Epithelial cell of proximal tubule (primary cell): ENCODE measurements around the gene IL4I1. TPM values are rescaled to one million over a fixed set of nuclear protein-coding genes. Genes with fewer than 3 reads are reported as not detected.

Experiments
- DNase-seq: peaks from one replicate; pipeline ENCODE4 v3.0.0-alpha.2; 2011; ENCODE audit warnings: low read depth
- H3K4me3 ChIP-seq: 2 replicates; pipeline ENCODE4 v1.5.1; 2011; ENCODE audit warnings: low read depth, mild to moderate bottlenecking, low read length
- CTCF ChIP-seq: conservative IDR thresholded peaks from 2 replicates; pipeline ENCODE4 v1.5.1; 2012; ENCODE audit warnings: low read depth, mild to moderate bottlenecking, low read length
- total RNA-seq: library from RNA; depleted of rRNA; stranded (reverse); fragments of >200 nt; gene quantifications from 2 replicates; pipeline ENCODE4 v1.2.3, GENCODE V29; 2015

The IL4I1 gene
- total RNA-seq, 1 donor from 2014 or later, result 9.5 TPM

DNA sequence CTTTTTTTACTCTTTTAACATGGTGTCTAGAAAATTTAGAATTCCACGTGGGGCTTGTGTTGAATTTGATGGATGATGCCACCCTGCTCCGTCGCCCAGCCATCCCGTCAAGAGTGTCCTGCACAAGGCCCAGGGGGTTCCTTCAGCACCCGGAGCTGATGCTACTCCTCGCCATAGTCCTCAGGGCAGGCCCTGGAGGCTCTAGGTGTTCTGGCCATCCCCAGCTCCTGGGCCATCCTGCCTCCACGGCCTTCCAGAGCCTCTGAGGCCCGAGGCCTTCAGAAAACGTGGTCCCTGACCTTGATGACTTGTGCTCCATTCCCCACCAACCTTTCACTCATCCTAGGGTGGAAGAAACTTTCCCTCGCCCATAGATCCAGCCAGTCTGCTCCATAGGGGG, 22.9 kb downstream of the IL4I1 start:
- no peak for TF ChIP-seq CTCF
- no peak for DNase-seq

DNA sequence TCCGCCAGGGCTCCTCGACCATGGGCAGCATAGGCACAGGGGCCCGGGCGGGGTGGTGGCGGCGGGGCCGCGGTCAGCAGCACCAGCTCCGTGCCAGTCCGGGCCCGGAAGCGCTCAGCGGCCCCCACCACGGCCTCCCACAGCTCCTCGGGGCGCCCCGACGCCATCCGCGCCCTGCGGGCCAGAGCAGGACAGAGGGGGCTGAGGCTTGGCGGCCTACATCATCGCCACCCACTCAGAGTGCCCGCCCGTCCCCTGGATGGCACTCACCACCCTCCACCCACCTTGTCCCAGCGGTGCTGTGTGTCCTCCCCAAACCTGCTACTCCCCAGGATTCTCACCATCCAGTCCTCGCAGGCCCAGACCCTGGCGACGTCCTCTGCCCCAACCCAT, 23.6 kb downstream of the IL4I1 start:
- H3K4me3 ChIP-seq, result no peak overlapping the region
- no peak for DNase-seq
- TF ChIP-seq CTCF, result no peak

More for the DNA sequence above, 22.9 kb downstream of the IL4I1 start:
- no peak overlapping the region for H3K4me3 ChIP-seq

DNA sequence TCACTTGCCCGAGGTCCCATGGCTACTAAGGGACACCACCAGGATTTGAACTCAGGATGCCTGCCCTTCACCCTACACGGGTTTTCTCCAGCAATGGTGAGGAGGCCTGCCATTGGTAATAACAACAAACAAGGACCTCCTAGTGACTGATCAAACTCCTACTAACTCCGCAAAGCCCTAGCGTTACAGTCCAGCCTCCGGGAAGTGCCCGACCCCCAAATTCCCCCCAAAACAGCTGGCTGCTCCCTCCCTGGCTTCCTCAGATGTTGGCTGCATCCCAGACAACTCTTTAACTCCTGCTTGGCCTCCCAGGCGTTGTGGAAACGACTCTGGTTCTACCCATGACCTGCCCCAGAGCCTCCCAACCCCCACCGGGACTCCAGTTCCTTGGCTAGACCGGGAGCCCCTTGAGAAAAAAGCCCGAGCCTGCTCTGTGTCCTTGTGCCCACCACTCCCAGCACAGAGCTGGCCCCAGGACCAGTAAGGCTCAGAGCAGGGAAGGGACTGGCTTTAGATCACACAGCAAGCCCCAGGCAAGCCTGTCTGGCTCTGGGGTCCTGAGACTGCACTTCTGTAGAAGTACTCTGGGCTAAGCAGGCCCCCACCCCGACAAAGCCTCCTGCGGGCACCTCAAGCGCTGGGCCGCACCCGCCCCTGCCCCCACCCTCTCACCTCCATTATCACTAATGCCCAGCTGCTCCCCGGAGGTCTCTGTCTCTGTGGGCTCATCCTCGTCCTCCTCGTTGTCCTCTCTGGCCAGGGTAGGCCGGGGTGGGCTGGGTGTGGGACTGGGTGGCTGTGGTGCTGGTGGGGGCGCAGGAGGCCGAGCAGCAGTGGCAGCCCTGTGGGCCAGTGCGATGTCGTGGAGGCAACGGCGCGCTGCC, 24.2 kb downstream of the IL4I1 start:
- TF ChIP-seq CTCF, result no peak
- H3K4me3 ChIP-seq, result no peak overlapping the region
- DNase-seq, result no peak

DNA sequence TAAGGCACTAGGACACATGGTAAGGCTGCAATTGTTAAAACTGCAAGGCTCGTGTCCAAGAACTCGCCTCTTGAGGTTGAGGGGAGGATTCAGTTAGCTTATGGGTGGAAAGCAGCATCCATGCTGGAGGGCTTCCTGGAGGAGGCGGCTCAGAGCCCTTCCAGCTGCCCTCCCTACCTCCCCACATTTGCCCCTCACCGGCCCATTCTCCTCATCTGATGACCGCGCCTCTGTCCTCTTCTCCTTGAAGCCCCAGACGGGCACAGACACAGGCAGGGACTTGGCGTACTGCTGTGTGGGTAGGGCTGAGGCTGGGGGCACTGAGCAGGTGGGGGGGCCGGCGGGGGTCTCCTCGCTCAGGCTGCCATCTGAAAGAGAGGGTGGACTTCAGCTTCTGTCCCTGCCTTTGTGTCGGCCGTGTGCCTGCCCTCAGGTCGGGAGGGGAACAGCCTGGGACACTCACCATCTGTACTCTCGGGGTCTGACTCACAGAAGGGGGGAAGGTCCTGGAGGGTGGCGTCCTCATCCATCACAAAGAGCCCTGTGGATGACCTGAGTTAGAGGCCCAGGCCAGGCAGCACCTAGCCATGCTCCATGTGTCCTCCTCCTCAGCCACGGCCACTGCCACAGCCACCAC, 25.2 kb downstream of the IL4I1 start:
- DNase-seq, result no peak
- no peak for TF ChIP-seq CTCF
- no peak overlapping the region for H3K4me3 ChIP-seq

DNA sequence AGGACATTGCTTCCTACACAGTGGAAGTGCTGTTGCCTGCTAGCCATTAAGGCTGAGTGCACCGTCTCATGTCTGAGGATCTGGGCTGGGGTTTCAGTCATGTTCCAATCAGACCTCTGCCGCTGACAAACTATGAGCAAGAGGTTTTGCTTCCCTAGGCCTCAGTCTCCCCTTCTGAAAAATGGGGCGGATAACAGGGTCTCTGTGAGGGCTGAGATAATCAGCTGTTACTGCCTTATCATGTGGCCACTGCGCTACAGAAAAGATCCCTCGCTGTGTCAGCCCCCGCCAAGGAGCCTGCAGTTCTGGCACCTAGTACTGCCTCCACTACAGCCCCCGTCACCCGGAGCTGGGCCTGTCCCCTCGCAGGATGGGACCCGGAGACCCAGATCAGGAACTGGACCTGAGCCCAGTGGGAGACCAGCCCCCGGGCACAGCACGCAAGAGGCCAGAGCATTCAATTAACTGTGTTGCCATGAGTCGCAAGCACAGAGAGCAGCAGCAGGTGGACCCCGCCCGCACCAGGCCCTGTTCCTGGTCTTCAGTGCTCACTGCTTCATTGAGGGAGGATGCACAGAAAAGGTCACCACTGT, 26.3 kb downstream of the IL4I1 start:
- peak overlapping the region; percentile 65 for H3K4me3 ChIP-seq
- TF ChIP-seq CTCF, result no peak
- DNase-seq, result no peak

GRCh38 chr19:49869484-49870308, 27.0 kb downstream of the IL4I1 start:
- no peak for TF ChIP-seq CTCF
- peak overlapping the region; percentile 65 for H3K4me3 ChIP-seq
- peak; percentile 99 for DNase-seq
